SK-N-SH treated with all-trans-retinoic acid at 6 μM for 48 hours (cell line): ENCODE measurements around the gene ARID2.

Experiments
- ARNTL ChIP-seq: fragments of 450-650 bp; formaldehyde crosslinking; IDR thresholded peaks from 2 replicates; pipeline ENCODE4 v1.5.0; 2020; ENCODE audit warnings: low read depth, mild to moderate bottlenecking, moderate library complexity, borderline replicate concordance
- CSRNP3 ChIP-seq: fragments of 250-450 bp; sonication (Bioruptor Pico); IDR thresholded peaks from 2 replicates; pipeline ENCODE4 v1.5.1; 2021; ENCODE audit warnings: mild to moderate bottlenecking, moderate library complexity
- PATZ1 ChIP-seq: fragments of 250-450 bp; sonication (Bioruptor Pico); IDR thresholded peaks from 2 replicates; pipeline ENCODE4 v1.8.0; 2020; ENCODE audit warnings: mild to moderate bottlenecking, moderate library complexity, borderline replicate concordance
- SNAI2 ChIP-seq: fragments of 250-450 bp; sonication (Bioruptor Pico); IDR thresholded peaks from 2 replicates; pipeline ENCODE4 v1.5.0; 2020; ENCODE audit warnings: mild to moderate bottlenecking, moderate library complexity
- TSHZ2 ChIP-seq: fragments of 250-450 bp; sonication (Bioruptor Pico); IDR thresholded peaks from 2 replicates; pipeline ENCODE4 v1.5.0; 2020; ENCODE audit warnings: mild to moderate bottlenecking, moderate library complexity
- ZFP3 ChIP-seq: fragments of 250-450 bp; sonication (Bioruptor Pico); IDR thresholded peaks from 2 replicates; pipeline ENCODE4 v1.5.0; 2020; ENCODE audit warnings: mild to moderate bottlenecking, moderate library complexity
- ZNF8 ChIP-seq: fragments of 450-650 bp; formaldehyde crosslinking; IDR thresholded peaks from 2 replicates; pipeline ENCODE4 v1.5.0; 2020; ENCODE audit warnings: mild to moderate bottlenecking, moderate library complexity

GRCh38 chr12:45705404-45705803, 24.1 kb upstream of the ARID2 start:
- TF ChIP-seq CSRNP3 (CRISPR knock-in tag) (no peak), PATZ1 (CRISPR knock-in tag) (no peak), TSHZ2 (CRISPR knock-in tag) (no peak), ARNTL (CRISPR knock-in tag) (no peak), SNAI2 (CRISPR knock-in tag) (no peak), ZNF8 (no peak), ZFP3 (no peak)
